ENCODE results near the gene CYBB.

DNA sequence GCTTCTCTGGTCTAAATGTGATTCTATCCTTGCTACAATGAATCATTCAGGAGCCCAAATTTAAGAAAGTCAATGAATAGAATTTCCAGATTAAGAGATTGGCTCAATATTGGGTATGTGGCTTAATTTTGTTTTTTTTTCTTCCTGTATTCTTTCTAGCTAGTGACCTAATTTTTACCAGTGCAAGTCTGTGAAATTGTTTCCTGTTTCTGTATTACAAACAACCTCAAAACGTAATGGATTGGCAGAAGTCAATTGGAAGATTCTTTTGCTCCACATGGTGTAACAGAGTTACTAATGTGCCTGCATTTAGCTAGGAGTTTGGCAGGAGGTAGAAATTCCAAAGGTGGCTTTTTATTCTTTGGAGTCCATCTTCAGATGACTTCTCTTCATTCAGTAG is 49.9 kb downstream of the CYBB start:
- TF ChIP-seq, protein P1, sequence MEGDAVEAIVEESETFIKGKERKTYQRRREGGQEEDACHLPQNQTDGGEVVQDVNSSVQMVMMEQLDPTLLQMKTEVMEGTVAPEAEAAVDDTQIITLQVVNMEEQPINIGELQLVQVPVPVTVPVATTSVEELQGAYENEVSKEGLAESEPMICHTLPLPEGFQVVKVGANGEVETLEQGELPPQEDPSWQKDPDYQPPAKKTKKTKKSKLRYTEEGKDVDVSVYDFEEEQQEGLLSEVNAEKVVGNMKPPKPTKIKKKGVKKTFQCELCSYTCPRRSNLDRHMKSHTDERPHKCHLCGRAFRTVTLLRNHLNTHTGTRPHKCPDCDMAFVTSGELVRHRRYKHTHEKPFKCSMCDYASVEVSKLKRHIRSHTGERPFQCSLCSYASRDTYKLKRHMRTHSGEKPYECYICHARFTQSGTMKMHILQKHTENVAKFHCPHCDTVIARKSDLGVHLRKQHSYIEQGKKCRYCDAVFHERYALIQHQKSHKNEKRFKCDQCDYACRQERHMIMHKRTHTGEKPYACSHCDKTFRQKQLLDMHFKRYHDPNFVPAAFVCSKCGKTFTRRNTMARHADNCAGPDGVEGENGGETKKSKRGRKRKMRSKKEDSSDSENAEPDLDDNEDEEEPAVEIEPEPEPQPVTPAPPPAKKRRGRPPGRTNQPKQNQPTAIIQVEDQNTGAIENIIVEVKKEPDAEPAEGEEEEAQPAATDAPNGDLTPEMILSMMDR (IDR thresholded peaks at IDR 0.05) = no peak
- no peak for TF ChIP-seq POLR2A (IDR thresholded peaks at IDR 0.05)
